ENCODE data around the gene COPE.

Gene COPE

GRCh38 chr19:18869781-18870530 lies 49.2 kb downstream of the COPE start:
- peaks cover 2% of the 10 kb centered on the region for H3K79me2 ChIP-seq
- no peak overlapping the region for H3K9ac ChIP-seq
- no peak overlapping the region for H3K4me3 ChIP-seq (ENCODE audit: low read depth, low read length)
- TF ChIP-seq CTCF (IDR thresholded peaks at IDR 0.05), result no peak
- no peak overlapping the region for H2AFZ ChIP-seq
- no peaks in the 10 kb centered on the region for H3K4me1 ChIP-seq
- H3K36me3 ChIP-seq (ENCODE audit: control insufficient read depth, insufficient read depth, low read length), result no peaks in the 10 kb centered on the region
- no peaks in the 10 kb centered on the region for H3K9me3 ChIP-seq (ENCODE audit: control insufficient read depth, low read length)
- H3K27me3 ChIP-seq (ENCODE audit: control insufficient read depth, insufficient read depth, low read length), result no peaks in the 10 kb centered on the region
- H3K27ac ChIP-seq, result no peak overlapping the region
- no peak overlapping the region for H3K4me2 ChIP-seq (ENCODE audit: low read length)

GRCh38 chr19:18869023-18869618 lies 50.1 kb downstream of the COPE start:
- no peaks in the 10 kb centered on the region for H3K27me3 ChIP-seq (ENCODE audit: control insufficient read depth, insufficient read depth, low read length)
- H3K4me1 ChIP-seq, result no peaks in the 10 kb centered on the region
- H3K4me3 ChIP-seq (ENCODE audit: low read depth, low read length), result no peak overlapping the region
- no peak for TF ChIP-seq CTCF (IDR thresholded peaks at IDR 0.05)
- no peak overlapping the region for H3K27ac ChIP-seq
- H3K9ac ChIP-seq, result no peak overlapping the region
- H3K36me3 ChIP-seq (ENCODE audit: control insufficient read depth, insufficient read depth, low read length), result no peaks in the 10 kb centered on the region
- H3K79me2 ChIP-seq, result peaks cover 2% of the 10 kb centered on the region
- no peak overlapping the region for H2AFZ ChIP-seq
- no peaks in the 10 kb centered on the region for H3K9me3 ChIP-seq (ENCODE audit: control insufficient read depth, low read length)
- no peak overlapping the region for H3K4me2 ChIP-seq (ENCODE audit: low read length)

- no peaks in the 10 kb centered on the region for H3K4me1 ChIP-seq
- TF ChIP-seq CTCF (IDR thresholded peaks at IDR 0.05), result no peak
- H3K4me2 ChIP-seq (ENCODE audit: low read length), result no peak overlapping the region
- no peak overlapping the region for H3K4me3 ChIP-seq (ENCODE audit: low read depth, low read length)
- no peaks in the 10 kb centered on the region for H3K27me3 ChIP-seq (ENCODE audit: control insufficient read depth, insufficient read depth, low read length)
- no peaks in the 10 kb centered on the region for H3K9me3 ChIP-seq (ENCODE audit: control insufficient read depth, low read length)
- H3K36me3 ChIP-seq (ENCODE audit: control insufficient read depth, insufficient read depth, low read length), result no peaks in the 10 kb centered on the region
- H2AFZ ChIP-seq, result no peak overlapping the region
- H3K27ac ChIP-seq, result no peak overlapping the region
- no peak overlapping the region for H3K9ac ChIP-seq
- H3K79me2 ChIP-seq, result peaks cover 3% of the 10 kb centered on the region
Observed at GRCh38 chr19:18868380-18869022, 50.7 kb downstream of the COPE start.

- H2AFZ ChIP-seq, result no peak overlapping the region
- H3K4me1 ChIP-seq, result no peaks in the 10 kb centered on the region
- no peak overlapping the region for H3K4me2 ChIP-seq (ENCODE audit: low read length)
- H3K27me3 ChIP-seq (ENCODE audit: control insufficient read depth, insufficient read depth, low read length), result no peaks in the 10 kb centered on the region
- H3K9me3 ChIP-seq (ENCODE audit: control insufficient read depth, low read length), result no peaks in the 10 kb centered on the region
- H3K4me3 ChIP-seq (ENCODE audit: low read depth, low read length), result no peak overlapping the region
- H3K79me2 ChIP-seq, result peaks cover 10% of the 10 kb centered on the region
- TF ChIP-seq CTCF (IDR thresholded peaks at IDR 0.05), result no peak
- H3K27ac ChIP-seq, result no peak overlapping the region
- no peak overlapping the region for H3K9ac ChIP-seq
- no peaks in the 10 kb centered on the region for H3K36me3 ChIP-seq (ENCODE audit: control insufficient read depth, insufficient read depth, low read length)
Observed at GRCh38 chr19:18867751-18868150, 51.4 kb downstream of the COPE start.
